Cortex of kidney (tissue), 1 donor: Measurements from ENCODE around the gene POTEG.
"Not testable (repeated sequence)": the region's sequence is repeated elsewhere in the genome, so short reads cannot be mapped to it uniquely, and the experiment has no call there.

Source experiments
- DNase-seq: peaks from one replicate; lab custom pipeline; 2025; lab: John Stamatoyannopoulos, UW

POTEG gene

DNA sequence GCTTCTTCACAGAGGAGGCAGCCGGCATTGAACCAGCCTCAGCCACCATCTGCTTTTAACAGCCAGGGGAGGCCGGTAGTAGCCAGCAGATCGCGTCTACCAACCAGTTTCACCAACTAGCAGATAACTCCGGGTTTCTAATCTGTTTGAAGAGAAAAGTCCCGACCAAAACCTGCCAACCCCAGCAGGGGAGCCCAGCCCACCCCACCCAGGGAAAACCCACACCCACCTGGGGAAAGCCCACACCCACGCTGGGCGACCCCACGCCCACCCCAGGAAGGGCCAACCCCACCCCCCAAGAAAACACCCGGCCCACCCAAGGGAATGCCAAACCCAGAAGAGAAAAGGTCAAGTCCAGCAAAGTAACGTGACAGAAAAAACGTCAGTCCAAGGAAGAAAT lies at the start of gene POTEG:
Gene POTEG, minus strand, starts transcription at position 101 of the 400 bp plus-strand sequence. Its CDS starts 52 bp downstream, at position 49.
- not testable (repeated sequence) for DNase-seq

DNA sequence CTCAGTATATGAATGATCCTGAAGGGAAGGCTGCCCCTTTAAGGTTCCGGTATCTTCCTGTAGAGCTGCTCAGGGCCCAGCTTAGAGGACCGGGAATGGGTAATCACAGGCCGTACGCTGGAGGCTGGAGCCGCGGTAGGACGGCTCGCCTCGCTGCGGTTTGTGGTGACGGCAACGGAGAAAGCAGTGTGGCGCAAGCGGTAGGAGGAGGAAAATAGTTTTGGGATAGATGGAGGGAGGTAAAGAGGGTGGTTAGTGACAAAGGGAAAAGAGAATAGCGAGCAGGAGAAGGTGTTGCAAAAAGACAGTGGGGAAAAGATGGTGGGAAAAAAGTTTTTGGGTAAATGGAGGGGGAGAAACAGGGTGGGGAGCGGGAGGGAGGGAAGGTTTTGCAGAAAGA lies 48.0 kb upstream of the POTEG start:
- DNase-seq: not testable (repeated sequence)

DNA sequence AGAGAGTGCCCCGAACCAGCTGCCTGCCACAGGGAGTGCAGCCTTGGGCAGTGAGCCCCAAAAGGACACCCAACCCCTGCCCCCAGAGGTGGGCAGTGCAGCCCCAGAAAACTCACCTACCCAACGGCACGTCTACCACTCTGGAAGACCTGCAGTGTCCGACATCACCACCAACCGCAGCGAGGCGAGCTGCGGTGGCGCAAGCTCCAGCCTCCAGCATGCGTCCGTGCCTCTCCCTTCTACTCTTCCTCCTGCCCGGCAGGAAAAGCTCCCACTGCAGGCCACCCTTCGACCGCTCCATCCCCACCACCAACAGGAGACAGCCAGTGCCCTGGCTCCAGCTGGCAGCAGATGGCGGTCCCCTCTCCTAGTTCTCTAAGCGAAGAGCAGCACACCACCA lies 47.3 kb upstream of the POTEG start:
- DNase-seq: not testable (repeated sequence)

DNA sequence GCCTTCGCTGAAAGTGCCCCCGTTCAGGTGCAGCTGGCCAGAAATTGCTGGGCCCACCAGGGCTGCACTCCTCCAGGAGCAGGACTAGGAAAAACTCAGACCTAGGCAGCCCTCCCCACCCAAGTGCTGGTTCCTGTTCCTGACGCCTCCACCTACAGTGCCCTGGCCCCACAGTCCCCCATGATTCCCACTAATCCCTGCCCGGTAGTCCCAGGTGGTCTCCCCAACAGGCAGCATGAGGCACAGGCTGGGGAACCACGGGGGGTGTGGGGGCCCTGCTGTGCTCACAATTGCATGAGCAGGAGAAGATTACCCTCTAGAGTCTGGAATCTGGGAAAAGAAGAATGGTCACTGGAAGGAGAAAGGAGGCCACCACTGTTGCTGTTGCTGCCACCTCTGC lies 46.4 kb upstream of the POTEG start:
- not testable (repeated sequence) for DNase-seq

DNA sequence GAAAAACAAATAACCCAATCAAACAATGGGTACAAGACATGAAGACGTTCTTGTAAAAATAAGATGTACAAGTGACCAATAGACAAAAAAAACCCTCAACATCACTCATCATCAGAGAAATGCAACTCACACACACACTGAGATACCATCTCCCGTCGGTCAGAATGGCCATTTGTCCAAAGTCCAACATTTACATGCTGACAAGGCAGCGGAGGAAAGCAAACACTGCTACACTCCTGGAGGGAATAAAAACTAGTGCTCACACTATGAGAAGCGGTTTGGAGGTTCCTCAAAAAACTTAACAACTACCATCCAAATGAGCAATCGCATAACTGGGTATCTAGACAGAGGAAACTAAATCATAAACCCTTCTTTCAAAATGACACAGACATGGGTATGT lies 11.6 kb upstream of the POTEG start:
- DNase-seq: not testable (repeated sequence)

DNA sequence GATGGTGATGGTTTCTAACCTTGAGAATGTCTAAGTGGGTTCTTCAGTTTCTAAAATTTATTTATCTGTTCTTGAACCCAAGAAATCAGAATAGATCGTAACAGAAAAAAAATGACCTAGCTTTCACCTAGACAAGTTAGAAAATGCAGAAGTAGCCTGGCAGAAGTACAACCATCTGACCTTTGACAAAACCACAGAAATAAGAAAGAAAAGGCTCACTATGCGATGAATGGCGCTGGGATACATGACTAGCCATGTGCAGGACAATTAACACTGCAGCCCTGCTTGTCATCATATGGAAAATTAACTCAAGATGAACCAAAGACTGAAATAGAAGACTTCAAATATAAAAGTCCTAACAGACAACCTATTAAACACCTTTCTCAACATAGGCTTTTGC lies 5.7 kb upstream of the POTEG start:
- not testable (repeated sequence) for DNase-seq

DNA sequence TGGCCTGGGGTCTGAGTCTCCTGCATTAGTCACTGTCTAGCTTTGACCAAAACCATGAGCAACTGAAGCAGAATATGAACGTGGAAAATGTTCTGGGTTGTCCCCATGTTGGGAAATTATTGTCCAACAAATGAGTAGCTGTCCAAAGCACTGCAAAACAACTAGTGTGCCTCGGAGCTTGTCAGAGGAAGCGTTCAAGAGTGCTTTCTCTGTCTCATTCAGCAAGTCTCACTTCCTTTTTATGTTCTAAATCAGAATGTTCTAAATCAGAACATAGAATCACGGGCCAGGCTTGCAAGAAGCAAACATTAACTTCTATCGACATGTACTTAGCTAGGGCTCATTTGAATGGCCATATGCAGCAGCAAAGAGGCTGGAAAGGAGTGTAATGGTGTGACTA lies 5.1 kb upstream of the POTEG start:
- not testable (repeated sequence) for DNase-seq

DNA sequence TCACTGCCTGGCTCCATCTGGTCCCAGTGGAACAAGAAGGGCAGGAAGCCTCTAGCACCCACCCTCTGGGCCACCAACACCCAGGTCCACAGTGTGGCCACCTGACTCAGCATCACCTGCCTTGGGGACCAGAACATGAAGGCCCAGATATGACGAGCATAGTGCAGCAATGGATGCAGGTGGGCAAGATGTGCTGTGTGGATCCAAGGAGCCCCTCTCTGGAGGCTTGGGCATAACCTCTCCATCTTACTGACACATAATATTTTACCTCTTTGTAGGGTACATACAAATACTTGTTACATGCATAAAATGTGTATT lies 2.9 kb upstream of the POTEG start:
- not testable (repeated sequence) for DNase-seq

DNA sequence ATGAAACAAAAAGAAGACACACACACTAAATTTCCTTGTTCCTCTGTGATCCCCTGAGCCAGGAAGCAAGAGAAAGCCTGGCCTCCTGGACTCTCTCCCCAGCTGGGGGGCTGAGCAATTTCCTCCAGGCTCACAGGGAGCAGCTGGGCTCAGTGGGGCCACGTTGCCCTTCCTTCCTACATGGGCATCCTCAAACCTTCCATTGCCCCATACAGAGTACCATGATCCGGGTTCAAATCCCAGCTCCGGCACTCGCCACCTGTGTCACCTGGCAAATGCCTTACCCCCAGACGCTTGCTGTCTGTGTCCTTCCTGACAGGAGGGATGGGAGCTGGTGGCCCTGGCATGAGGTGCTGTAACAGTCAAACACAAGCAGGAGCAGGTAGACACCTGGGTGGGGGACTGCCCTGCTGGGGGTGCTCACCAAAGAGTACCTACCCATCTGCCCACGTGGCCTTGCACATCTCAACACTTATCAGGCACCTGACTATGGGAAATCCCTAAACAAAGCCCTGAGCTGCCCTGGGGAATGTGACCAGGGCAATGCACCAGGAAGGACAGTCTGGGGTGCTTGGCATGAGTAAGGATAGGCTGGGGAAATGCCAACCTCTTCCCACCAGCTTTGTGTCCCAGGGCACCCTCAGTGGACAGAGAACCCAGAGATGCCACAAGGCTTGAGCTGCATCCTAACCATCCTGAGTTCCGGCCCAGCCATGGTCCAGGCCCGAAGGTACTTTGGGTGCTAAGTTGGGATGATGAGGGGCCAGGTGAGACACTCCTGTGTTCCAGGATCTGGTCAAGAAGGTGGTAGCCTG lies 2.4 kb upstream of the POTEG start:
- not testable (repeated sequence) for DNase-seq

DNA sequence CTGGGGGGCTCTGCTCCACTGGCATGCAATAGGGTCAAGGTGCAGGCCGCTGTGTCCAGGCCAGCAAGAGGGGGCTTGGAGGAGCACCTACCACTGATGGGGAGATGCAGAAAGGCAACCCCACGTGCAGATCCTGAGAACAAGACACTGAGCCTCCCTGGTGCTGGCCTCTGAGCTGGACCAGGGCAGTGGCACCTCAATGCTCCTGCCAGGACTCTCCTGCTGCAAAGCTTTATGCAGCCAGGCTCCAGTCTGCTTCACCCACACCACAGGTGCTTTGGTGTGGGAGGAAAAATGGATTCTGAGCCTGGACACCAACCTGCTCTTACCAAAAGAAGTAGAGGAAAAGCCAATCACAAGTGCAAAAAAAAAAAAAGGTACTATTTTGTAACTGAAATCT lies 1.7 kb upstream of the POTEG start:
- DNase-seq: not testable (repeated sequence)

DNA sequence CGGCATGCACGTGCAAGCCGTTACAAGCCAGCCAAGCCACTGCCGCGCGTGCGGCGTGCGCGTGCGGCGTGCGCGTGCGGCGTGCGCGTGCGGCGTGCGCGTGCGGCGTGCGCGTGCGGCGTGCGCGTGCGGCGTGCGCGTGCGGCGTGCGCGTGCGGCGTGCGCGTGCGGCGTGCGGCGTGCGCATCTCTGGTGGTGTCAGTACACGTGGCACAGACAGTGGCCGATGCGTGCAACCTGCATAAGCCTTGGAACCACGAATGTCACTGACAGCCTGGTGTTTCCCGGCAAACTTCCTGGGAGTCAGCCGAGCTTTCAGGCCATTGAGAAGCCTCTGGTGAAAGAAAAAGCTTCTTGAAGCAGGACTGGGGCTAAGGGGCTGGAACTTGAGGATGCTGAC lies 750 bp upstream of the POTEG start:
- not testable (repeated sequence) for DNase-seq

DNA sequence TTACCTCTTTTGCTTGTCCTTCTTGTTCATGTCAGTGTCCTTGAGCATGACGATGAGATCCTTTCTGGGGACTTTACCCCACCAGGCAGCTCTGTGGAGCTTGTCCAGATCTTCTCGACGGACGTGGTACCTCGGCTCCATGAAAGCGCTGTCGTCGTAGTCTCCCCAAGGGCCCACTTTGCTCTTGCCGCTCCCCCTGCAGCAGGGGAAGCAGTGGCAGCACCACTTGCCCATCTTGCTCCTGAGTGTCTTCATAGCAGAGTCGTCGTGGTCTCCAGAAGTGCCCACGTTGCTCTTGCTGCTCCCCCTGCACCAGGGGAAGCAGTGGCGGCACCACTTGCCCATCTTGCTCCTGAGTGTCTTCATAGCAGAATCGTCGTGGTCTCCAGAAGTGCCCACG lies 376 bp downstream of the POTEG start:
- DNase-seq: not testable (repeated sequence)

DNA sequence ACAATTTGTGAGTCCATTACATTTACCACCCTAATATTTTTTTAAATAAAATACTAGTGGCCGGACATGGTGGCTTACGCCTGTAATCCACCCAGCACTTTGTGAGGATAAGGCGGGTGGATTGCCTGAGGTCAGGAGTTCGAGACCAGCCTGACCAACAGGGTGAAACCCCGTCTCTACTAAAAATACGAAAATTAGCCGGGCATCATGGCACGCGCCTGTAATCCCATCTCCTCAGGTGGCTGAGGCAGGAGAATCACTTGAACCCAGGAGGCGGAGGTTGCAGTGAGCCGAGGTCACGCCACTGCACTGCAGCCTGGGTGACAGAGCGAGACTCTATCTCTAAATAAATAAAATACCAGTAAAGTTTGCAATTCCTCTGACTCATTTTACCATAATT lies 25.6 kb downstream of the POTEG start:
- DNase-seq: not testable (repeated sequence)

DNA sequence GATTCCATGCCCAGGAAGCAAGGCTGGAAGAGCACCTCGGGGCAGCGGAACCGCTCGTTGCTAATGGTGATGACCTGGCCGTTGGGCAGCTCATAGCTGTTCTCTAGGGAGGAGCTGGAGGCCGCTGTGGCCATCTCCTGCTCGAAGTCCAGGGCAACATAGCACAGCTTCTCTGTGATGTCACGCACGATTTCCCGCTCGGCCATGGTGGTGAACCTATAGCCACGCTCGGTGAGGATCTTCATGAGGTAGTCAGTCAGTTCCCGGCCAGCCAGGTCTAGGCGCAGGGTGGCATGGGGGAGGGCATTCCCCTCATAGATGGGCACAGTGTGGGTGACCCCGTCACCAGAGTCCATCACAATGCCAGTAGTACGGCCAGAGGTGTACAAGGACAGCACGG lies 32.0 kb downstream of the POTEG start:
- DNase-seq: not testable (repeated sequence)

DNA sequence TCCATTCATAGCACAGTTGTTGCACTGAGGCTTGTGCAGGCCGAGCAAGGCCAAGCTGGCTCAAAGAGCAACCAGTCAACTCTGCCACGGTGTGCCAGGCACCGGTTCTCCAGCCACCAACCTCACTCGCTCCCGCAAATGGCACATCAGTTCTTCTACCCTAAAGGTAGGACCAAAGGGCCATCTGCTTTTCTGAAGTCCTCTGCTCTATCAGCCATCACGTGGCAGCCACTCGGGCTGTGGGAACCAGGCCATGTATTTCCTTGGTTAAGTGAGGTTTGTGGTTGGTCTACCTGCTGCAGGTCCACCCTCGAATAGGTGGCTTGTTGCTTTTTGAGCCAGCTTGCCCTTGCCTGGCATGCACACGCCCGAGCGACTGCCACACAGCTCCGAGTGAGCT lies 39.4 kb downstream of the POTEG start:
- not testable (repeated sequence) for DNase-seq

DNA sequence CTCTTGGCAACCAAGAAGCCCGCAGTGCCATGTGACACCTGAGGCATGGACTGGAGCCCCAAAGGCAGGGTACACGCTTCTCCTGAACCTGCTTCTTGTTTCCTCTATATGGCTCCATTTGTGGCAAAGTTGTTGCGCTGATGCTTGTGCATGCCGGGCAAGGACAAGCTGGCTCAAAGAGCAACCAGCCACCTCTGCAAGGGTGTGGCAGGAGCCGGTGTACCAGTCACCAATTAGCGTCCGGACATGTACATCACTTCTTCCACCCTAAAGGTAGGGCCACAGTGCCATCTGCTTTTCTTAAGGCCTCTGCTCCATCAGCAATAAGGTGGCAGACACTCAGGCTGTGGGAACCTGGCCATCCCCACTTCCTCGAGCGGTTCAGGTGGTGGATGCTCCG lies 43.9 kb downstream of the POTEG start:
- not testable (repeated sequence) for DNase-seq

DNA sequence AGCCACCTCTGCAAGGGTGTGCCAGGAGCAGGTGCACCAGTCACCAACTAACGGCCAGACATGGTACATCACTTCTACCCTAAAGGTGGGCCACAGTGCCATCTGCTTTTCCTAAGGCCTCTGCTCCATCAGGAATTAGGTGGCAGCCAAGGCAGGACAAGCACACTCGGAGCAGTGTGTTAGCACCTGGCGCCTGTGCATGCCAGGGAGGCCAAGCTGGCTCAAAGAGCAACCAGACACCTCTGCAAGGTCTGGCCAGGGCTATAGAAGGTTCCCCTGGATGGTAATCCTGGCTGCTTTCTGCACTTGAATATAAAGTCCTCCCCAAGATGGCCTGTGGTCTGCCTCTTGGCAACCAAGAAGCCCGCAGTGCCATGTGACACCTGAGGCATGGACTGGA lies 45.4 kb downstream of the POTEG start:
- DNase-seq: not testable (repeated sequence)

DNA sequence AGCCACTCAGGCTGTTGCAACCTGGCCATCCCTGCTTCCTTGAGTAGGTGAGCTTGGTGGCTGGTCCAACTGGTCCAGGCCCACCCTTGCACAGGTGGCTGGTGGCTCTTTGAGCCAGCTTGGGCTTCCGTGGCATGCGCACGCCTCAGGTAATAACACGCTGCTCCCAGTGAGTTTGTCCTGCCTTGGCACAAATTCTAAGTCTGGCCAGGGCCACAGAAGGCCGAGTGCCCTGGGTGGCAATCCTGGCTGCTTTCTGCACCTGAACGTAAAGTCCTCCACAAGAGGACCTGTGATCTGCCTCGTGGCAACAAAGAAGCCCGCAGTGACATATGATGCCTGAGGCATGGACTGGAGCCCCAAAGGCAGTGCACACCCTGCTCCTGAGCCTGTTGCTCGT lies 47.1 kb downstream of the POTEG start:
- not testable (repeated sequence) for DNase-seq

DNA sequence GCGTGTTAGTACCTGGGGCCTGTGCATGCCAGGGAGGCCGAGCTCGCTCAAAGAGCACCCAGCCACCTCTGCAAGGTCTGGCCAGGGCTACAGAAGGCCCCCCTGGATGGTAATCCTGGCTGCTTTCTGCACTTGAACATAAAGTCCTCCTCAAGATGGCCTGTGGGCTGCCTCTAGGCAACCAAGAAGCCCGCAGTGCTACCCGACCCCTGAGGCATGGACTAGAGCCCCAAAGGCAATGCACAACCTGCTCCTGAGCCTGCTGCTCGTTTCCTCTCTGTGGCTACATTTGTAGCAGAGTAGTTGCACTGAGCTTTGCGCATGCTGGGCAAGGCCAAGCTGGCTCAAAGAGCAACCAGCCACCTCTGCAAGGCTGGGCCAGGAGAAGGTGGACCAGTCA lies 47.8 kb downstream of the POTEG start:
- DNase-seq: not testable (repeated sequence)

DNA sequence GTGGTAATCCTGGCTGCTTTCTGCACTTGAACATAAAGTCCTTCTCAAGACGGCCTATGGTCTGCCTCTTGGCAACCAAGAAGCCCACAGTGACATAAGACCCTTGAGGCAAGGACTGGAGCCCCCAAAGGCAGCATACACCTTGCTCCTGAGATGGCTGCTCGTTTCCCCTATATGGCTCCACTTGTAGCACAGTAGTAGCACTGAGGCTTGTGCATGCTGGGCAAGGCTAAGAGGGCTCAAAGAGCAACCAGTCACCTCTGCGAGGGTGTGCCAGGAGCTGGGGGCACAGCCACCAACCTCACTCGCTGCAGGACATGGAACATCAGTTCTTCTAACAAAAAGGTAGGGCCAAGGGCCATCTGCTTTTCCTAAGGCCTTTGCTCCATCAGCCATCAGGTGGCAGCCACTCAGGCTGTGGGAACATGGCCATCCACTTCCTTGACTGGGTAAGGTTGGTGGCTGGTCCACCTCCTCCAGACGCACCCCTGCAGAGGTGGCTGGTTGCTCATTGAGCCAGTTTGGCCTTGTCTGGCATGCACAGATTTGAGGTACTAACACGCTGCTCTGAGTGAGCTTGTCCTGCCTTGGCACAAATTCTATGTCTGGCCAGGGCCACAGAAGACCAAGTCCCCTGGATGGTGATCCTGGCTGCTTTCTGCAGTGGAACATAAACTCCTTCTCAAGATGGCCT lies 49.9 kb downstream of the POTEG start:
- not testable (repeated sequence) for DNase-seq

DNA sequence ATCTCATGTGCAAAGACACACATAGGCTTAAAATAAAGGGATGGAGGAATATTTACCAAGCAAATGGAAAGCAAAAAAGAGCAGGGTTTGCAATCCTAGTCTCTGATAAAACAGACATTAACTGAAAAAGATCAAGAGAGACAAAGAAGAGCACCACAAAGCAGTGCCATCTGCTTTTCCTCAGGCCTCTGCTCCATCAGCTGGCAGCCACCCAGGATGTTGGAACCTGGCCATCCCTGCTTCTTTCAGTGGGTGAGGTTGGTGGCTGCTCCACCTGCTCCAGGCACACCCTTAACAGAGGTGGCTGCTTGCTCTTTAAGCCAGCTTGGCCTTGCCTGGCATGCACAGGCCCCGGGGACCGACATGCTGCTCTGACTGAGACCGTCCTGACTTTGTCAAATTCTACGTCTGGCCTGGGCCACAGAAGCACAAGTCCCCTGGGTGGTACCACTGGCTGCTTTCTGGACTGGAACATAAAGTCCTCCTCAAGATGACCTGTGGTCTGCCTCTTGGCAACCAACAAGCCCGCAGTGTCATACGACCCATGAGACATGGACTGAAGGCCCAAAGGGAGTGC lies 51.0 kb downstream of the POTEG start:
- not testable (repeated sequence) for DNase-seq

DNA sequence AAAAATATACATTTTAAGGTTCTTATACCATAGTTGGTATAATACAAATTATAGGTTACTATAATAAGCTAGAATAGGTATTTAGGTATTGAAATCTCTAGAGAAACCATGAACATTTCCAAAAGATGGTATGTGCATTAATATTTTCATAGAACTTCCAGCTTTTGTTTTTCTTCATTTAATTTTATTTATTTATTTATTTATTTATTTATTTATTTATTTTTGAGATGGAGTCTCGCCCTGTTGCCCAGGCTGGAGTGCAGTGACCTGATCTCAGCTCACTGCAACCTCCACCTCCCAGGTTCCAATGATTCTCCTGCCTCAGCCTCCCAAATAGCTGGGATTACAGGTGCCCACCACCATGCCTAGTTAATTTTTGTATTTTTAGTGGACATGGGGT lies 54.0 kb downstream of the POTEG start:
- DNase-seq: not testable (repeated sequence)

DNA sequence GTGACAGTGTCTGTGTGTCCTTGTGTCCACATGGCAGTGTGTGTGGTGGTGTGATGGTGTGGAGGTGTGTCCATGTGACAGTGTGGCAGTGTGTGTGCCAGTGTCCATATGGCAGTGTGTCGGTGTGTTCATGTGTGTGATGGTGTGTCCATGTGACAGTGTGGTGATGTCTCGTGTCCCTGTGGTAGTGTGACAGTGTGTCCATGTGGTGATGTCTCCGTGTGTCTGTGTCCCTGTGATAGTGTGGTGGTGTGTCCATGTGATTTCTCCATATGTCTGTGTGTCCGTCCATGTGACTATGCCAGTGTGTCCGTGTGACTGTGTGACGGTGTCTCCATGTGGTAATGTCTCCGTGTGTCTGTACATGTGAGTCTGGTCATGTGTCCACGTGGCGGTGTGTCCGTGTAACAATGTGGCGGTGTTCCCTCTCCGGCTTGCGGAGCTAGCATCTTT lies 59.7 kb downstream of the POTEG start:
- not testable (repeated sequence) for DNase-seq
